ENCODE data around the gene ZNF76. TPM values are rescaled to one million over a fixed set of nuclear protein-coding genes. Genes with fewer than 3 reads are reported as not detected.

Gene ZNF76
- total and polyA plus RNA-seq, 2 of the 8 experiments (the other 6 are each of a cell fraction or from before 2014, with no cell fraction given) = 17.9 to 23.9 TPM

DNA sequence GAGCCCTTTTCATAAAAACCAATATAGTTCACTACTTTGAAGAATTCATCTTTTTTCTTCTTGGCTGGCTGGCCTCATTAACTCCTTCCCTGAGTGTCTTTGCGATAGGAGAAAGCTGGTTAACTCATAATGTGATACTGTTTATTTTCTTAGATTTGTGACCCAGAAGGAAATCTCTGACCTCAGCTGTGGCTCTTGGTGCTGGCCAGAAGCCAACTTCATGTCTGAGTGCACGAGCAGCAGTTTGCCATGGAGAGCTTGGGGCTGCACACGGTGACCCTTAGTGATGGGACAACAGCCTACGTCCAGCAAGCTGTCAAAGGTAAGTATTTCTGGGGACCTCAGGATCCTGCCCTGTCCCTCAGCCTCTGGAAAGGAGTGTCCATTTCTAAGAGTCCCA, 21.4 kb downstream of the ZNF76 start (continued):
- TF ChIP-seq ZNF274 (IDR thresholded peaks at IDR 0.05; ENCODE audit: borderline replicate concordance, extremely low read depth, low read length) = no peak
- TF ChIP-seq EGR1 (IDR thresholded peaks at IDR 0.05; ENCODE audit: borderline replicate concordance, low read depth, low read length) = no peak
- TF ChIP-seq, protein P1, sequence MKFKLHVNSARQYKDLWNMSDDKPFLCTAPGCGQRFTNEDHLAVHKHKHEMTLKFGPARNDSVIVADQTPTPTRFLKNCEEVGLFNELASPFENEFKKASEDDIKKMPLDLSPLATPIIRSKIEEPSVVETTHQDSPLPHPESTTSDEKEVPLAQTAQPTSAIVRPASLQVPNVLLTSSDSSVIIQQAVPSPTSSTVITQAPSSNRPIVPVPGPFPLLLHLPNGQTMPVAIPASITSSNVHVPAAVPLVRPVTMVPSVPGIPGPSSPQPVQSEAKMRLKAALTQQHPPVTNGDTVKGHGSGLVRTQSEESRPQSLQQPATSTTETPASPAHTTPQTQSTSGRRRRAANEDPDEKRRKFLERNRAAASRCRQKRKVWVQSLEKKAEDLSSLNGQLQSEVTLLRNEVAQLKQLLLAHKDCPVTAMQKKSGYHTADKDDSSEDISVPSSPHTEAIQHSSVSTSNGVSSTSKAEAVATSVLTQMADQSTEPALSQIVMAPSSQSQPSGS (IDR thresholded peaks at IDR 0.05; ENCODE audit: low read length) = no peak
